ENCODE results near the gene COG5.

COG5 gene

DNA sequence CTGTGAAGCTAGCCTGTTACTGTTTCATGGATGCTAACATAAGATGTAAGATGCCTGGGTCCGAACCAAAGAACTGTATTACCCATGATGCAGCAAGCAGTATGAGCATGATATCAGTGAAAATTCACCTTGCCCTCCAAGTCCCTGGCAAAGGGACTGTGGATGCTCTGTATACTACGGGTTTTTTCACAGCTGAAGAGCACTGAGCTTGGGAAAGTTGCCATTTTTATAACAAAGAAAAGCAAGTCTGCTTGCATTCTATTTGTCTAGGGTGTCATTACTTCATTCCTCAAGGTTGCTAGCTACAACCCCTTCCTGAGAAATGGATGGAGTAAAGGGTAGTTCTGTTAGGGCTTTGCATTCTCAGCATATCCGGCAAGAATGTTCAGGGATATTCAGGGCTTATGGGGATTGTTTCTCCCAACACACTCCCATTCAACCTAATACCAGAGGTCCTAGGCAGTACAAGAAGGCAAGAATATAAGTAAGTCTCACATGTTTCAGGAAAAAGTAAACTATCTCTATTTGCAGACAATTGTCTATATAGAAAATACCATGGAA is 99.0 kb downstream of the COG5 start:
- H3K4me3 ChIP-seq (ENCODE audit: low read length): no peak overlapping the region
- H3K79me2 ChIP-seq (ENCODE audit: control insufficient read depth, insufficient read depth, low read length): no peaks in the 10 kb centered on the region
- no peak overlapping the region for H4K5ac ChIP-seq (ENCODE audit: low read length)
- no peak overlapping the region for H3K23ac ChIP-seq (ENCODE audit: low read length)
- no peak overlapping the region for H4K8ac ChIP-seq (ENCODE audit: low read depth, low read length)
- no peak overlapping the region for H3K56ac ChIP-seq (ENCODE audit: low read length)
- H3K79me1 ChIP-seq (ENCODE audit: low read length): no peaks in the 10 kb centered on the region
- H2BK5ac ChIP-seq (ENCODE audit: low read length): no peak overlapping the region
- no peak for DNase-seq
- H3K27ac ChIP-seq (ENCODE audit: low read depth, low read length): no peak overlapping the region
- no peak overlapping the region for H2BK15ac ChIP-seq (replicated peaks; ENCODE audit: low read depth)
- H2AK5ac ChIP-seq (ENCODE audit: low read length): no peak overlapping the region
- no peak overlapping the region for H3K9ac ChIP-seq (ENCODE audit: low read length)
- no CpG with 5 or more reads among the region's 3 CpGs for WGBS (ENCODE audit: extremely low coverage, insufficient coverage, low lambda C conversion rate)
- no peak overlapping the region for H3K4me2 ChIP-seq (ENCODE audit: low read length)
- H3K18ac ChIP-seq (ENCODE audit: low read length): no peak overlapping the region
- no peaks in the 10 kb centered on the region for H3K27me3 ChIP-seq (ENCODE audit: insufficient read depth, low read length, poor library complexity)
- H3K4me1 ChIP-seq (ENCODE audit: control insufficient read depth, low read depth, low read length): no peaks in the 10 kb centered on the region
- no peak overlapping the region for H2BK120ac ChIP-seq (ENCODE audit: low read depth, low read length)
- no peaks in the 10 kb centered on the region for H3K36me3 ChIP-seq (ENCODE audit: control insufficient read depth, insufficient read depth, low read length)
- no peak overlapping the region for H3K4ac ChIP-seq (ENCODE audit: low read depth, low read length)

DNA sequence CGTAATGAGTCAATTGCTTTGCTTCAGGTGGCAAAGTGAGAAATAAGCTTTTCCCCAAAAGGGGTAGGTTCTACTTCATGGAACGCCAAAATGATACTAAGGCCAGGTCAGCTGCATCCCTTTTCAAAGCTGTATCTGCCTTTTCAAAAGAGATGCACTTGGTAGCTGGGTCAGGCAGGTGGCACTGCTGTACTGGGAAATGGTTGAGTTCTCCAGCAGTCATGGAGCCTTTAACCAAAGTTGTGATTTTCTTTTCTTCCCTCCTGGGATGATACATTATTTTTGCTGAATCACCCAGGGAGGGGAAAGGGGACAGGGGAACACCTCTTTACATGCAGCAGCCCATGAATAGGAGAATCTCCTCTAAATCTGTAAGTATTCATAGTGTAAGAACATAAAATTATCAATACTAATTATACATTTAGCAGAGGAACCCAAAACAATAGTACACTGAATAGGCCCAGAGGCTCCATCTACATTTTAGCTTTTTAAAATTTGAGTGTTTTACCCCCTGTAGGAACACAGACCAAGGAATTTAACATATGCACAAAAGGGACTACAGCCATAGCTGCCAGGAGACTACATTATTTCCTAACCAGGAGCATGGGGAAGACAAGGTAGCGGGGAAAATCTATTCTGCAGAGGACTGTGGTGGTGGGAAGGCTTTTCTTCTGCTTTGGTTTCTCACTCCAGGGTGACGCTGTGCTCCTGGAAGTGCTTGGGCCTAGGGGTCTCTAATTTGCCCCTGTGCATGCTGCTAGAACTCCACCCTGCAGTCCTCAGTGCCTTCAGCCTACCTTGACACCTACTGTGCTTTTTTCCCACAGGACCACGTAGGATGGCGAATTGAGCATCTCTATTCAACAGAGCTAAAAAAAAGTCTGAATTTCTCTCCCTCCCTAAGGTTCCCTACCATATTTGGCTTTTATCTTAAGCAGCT is 100.3 kb downstream of the COG5 start:
- Histone ChIP-seq H3K79me2 (ENCODE audit: control insufficient read depth, insufficient read depth, low read length) (no peaks in the 10 kb centered on the region), H3K27ac (ENCODE audit: low read depth, low read length) (no peak overlapping the region), H3K36me3 (ENCODE audit: control insufficient read depth, insufficient read depth, low read length) (no peaks in the 10 kb centered on the region), H3K18ac (ENCODE audit: low read length) (no peak overlapping the region), H4K8ac (ENCODE audit: low read depth, low read length) (no peak overlapping the region), H2BK5ac (ENCODE audit: low read length) (no peak overlapping the region), H3K23ac (ENCODE audit: low read length) (no peak overlapping the region), H3K4me2 (ENCODE audit: low read length) (no peak overlapping the region), H3K79me1 (ENCODE audit: low read length) (no peaks in the 10 kb centered on the region), H3K4me1 (ENCODE audit: control insufficient read depth, low read depth, low read length) (no peaks in the 10 kb centered on the region), H3K27me3 (ENCODE audit: insufficient read depth, low read length, poor library complexity) (no peaks in the 10 kb centered on the region), H2AK5ac (ENCODE audit: low read length) (no peak overlapping the region), H4K5ac (ENCODE audit: low read length) (no peak overlapping the region), H2BK120ac (ENCODE audit: low read depth, low read length) (no peak overlapping the region), H3K4ac (ENCODE audit: low read depth, low read length) (no peak overlapping the region), H3K4me3 (ENCODE audit: low read length) (no peak overlapping the region), H3K56ac (ENCODE audit: low read length) (no peak overlapping the region), H3K9ac (ENCODE audit: low read length) (no peak overlapping the region), H2BK15ac (replicated peaks; ENCODE audit: low read depth) (no peak overlapping the region)
- peak; percentile 80 for DNase-seq
- no CpG with 5 or more reads among the region's 6 CpGs for WGBS (ENCODE audit: extremely low coverage, insufficient coverage, low lambda C conversion rate)

DNA sequence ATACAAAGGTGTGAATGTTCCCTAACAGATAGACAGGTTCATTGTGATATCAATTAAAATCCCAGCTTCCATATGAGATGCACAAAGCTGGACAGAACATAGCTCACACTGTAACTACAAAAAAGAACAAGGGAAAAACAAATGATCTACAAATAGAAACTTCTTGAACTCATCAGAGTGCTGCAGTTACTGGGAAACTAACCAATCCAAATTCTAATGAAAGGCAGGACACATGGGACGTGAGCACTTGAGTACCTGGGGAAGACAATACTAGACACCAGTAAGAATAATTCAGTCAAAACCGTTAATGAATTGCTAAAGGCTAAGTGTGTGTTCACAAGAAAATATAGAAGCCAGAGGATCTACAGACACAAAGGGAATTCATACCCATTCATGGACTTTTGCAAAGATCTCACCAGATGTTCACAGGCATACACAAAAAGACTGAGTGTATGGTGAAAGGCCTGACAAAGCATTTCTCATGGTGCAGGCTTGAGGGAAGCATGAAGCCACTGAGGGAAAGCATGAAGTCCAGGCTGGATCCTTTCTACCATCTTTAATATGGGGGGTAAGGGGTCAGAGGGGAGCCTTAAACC is 101.7 kb downstream of the COG5 start:
- Histone ChIP-seq H3K4me1 (ENCODE audit: control insufficient read depth, low read depth, low read length) (no peaks in the 10 kb centered on the region), H3K27me3 (ENCODE audit: insufficient read depth, low read length, poor library complexity) (no peaks in the 10 kb centered on the region), H4K5ac (ENCODE audit: low read length) (no peak overlapping the region), H3K18ac (ENCODE audit: low read length) (no peak overlapping the region), H3K56ac (ENCODE audit: low read length) (no peak overlapping the region), H3K79me1 (ENCODE audit: low read length) (no peaks in the 10 kb centered on the region), H2BK120ac (ENCODE audit: low read depth, low read length) (no peak overlapping the region), H2AK5ac (ENCODE audit: low read length) (no peak overlapping the region), H3K9ac (ENCODE audit: low read length) (no peak overlapping the region), H3K79me2 (ENCODE audit: control insufficient read depth, insufficient read depth, low read length) (no peaks in the 10 kb centered on the region), H3K4me3 (ENCODE audit: low read length) (no peak overlapping the region), H3K4ac (ENCODE audit: low read depth, low read length) (no peak overlapping the region), H2BK15ac (replicated peaks; ENCODE audit: low read depth) (no peak overlapping the region), H4K8ac (ENCODE audit: low read depth, low read length) (no peak overlapping the region), H2BK5ac (ENCODE audit: low read length) (no peak overlapping the region), H3K36me3 (ENCODE audit: control insufficient read depth, insufficient read depth, low read length) (no peaks in the 10 kb centered on the region), H3K27ac (ENCODE audit: low read depth, low read length) (no peak overlapping the region), H3K4me2 (ENCODE audit: low read length) (no peak overlapping the region), H3K23ac (ENCODE audit: low read length) (no peak overlapping the region)
- no CpG with 5 or more reads among the region's 2 CpGs for WGBS (ENCODE audit: extremely low coverage, insufficient coverage, low lambda C conversion rate)
- no peak for DNase-seq

DNA sequence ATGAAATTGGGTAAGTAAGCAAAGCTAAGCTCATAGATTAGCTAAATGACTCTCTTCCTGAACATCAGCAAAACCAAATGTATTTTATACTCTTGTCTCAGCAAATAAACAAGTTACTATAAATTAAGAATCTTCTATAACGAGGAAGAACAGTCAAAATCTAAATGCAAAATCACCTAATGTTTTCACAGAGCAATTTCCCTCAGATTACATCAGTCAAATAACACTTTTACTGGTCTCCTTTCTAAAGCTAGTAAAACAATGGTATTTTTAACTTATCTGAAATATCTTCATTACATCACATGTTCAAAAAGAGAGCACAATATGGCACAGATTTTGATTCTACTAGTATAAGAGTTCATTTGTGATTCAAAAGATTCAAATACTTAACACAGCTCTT is 110.3 kb downstream of the COG5 start:
- Histone ChIP-seq H2BK15ac (replicated peaks; ENCODE audit: low read depth) (no peak overlapping the region), H4K8ac (ENCODE audit: low read depth, low read length) (no peak overlapping the region), H3K36me3 (ENCODE audit: control insufficient read depth, insufficient read depth, low read length) (no peaks in the 10 kb centered on the region), H4K5ac (ENCODE audit: low read length) (no peak overlapping the region), H3K79me2 (ENCODE audit: control insufficient read depth, insufficient read depth, low read length) (no peaks in the 10 kb centered on the region), H3K4ac (ENCODE audit: low read depth, low read length) (no peak overlapping the region), H2BK5ac (ENCODE audit: low read length) (no peak overlapping the region), H3K9ac (ENCODE audit: low read length) (no peak overlapping the region), H3K4me3 (ENCODE audit: low read length) (no peak overlapping the region), H3K4me1 (ENCODE audit: control insufficient read depth, low read depth, low read length) (no peaks in the 10 kb centered on the region), H3K23ac (ENCODE audit: low read length) (no peak overlapping the region), H3K27ac (ENCODE audit: low read depth, low read length) (no peak overlapping the region), H3K4me2 (ENCODE audit: low read length) (no peak overlapping the region), H2BK120ac (ENCODE audit: low read depth, low read length) (no peak overlapping the region), H2AK5ac (ENCODE audit: low read length) (no peak overlapping the region), H3K56ac (ENCODE audit: low read length) (no peak overlapping the region), H3K27me3 (ENCODE audit: insufficient read depth, low read length, poor library complexity) (no peaks in the 10 kb centered on the region), H3K18ac (ENCODE audit: low read length) (no peak overlapping the region), H3K79me1 (ENCODE audit: low read length) (no peaks in the 10 kb centered on the region)
- no peak for DNase-seq
- no CpG with 5 or more reads among the region's 1 CpG for WGBS (ENCODE audit: extremely low coverage, insufficient coverage, low lambda C conversion rate)

DNA sequence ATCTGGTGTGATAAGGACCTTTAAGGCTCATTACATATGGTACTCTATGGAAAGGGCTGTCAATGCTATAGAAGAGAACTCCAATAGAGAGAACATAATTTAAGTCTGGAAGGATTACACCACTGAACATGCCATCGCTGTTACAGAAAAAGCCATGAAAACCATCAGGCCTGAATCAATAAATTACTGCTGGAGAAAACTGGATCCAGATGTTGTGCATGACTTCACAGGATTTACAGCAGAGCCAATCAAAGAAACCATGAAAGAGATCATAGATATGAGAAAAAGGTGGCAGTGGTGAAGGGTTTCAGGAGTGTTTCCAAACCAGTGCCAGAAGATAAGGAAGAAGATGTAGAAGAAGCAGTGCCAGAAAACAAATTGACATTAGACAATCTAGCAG is 112.8 kb downstream of the COG5 start:
- Histone ChIP-seq H3K27me3 (ENCODE audit: insufficient read depth, low read length, poor library complexity) (no peaks in the 10 kb centered on the region), H2BK120ac (ENCODE audit: low read depth, low read length) (no peak overlapping the region), H3K56ac (ENCODE audit: low read length) (no peak overlapping the region), H2AK5ac (ENCODE audit: low read length) (no peak overlapping the region), H2BK5ac (ENCODE audit: low read length) (no peak overlapping the region), H2BK15ac (replicated peaks; ENCODE audit: low read depth) (no peak overlapping the region), H3K27ac (ENCODE audit: low read depth, low read length) (no peak overlapping the region), H3K18ac (ENCODE audit: low read length) (no peak overlapping the region), H3K79me2 (ENCODE audit: control insufficient read depth, insufficient read depth, low read length) (no peaks in the 10 kb centered on the region), H3K4me3 (ENCODE audit: low read length) (no peak overlapping the region), H4K5ac (ENCODE audit: low read length) (no peak overlapping the region), H3K9ac (ENCODE audit: low read length) (no peak overlapping the region), H4K8ac (ENCODE audit: low read depth, low read length) (no peak overlapping the region), H3K36me3 (ENCODE audit: control insufficient read depth, insufficient read depth, low read length) (no peaks in the 10 kb centered on the region), H3K4me1 (ENCODE audit: control insufficient read depth, low read depth, low read length) (no peaks in the 10 kb centered on the region), H3K4me2 (ENCODE audit: low read length) (no peak overlapping the region), H3K4ac (ENCODE audit: low read depth, low read length) (no peak overlapping the region), H3K23ac (ENCODE audit: low read length) (no peak overlapping the region), H3K79me1 (ENCODE audit: low read length) (no peaks in the 10 kb centered on the region)
- no peak for DNase-seq
- no CpG with 5 or more reads among the region's 1 CpG for WGBS (ENCODE audit: extremely low coverage, insufficient coverage, low lambda C conversion rate)

All from mesendoderm (in vitro differentiated cells).